Loucy (cell line): ENCODE results near the gene PRKCZ.
A peak's percentile ranks its signal among the peaks of the same experiment; 100 is the strongest.

Source experiments
- H2AFZ ChIP-seq: fragments of 200-600 bp; sonication (generic); 2 replicates; pipeline ENCODE4 v1.6.0; 2016; ENCODE audit warnings: antibody characterized with exemption, mild to moderate bottlenecking, low read length, moderate library complexity
- H3F3A ChIP-seq: fragments of 200-600 bp; 2 replicates; pipeline ENCODE4 v1.6.0; 2016; ENCODE audit warnings: antibody characterized with exemption, low read depth, mild to moderate bottlenecking
- H3K27me3 ChIP-seq: fragments of 200-600 bp; sonication (generic); 2 replicates; pipeline ENCODE4 v1.6.1; 2014; ENCODE audit warnings: low read length, mild to moderate bottlenecking; ENCODE audit not compliant: insufficient read depth, poor library complexity, severe bottlenecking
- H3K36me3 ChIP-seq: fragments of 200-600 bp; sonication (generic); 2 replicates; pipeline ENCODE4 v1.6.1; 2016; ENCODE audit warnings: low read length; ENCODE audit not compliant: insufficient read depth
- H3K4me1 ChIP-seq: fragments of 200-600 bp; sonication (generic); 2 replicates; pipeline ENCODE4 v1.5.1; 2014; ENCODE audit warnings: low read length, mild to moderate bottlenecking; ENCODE audit not compliant: insufficient read depth, poor library complexity, severe bottlenecking
- H3K4me2 ChIP-seq: fragments of 200-600 bp; sonication (generic); 2 replicates; pipeline ENCODE4 v1.6.0; 2014; ENCODE audit warnings: antibody characterized with exemption, low read length, low read depth, mild to moderate bottlenecking; ENCODE audit not compliant: poor library complexity, severe bottlenecking
- H3K4me3 ChIP-seq: fragments of 200-600 bp; sonication (generic); 2 replicates; pipeline ENCODE4 v1.5.1; 2014; ENCODE audit warnings: low read length, mild to moderate bottlenecking, mixed read lengths; ENCODE audit not compliant: poor library complexity, severe bottlenecking
- H3K79me2 ChIP-seq: fragments of 200-600 bp; sonication (generic); 2 replicates; pipeline ENCODE4 v1.6.1; 2014; ENCODE audit warnings: low read length; ENCODE audit not compliant: insufficient read depth
- H3K9ac ChIP-seq: fragments of 200-600 bp; sonication (generic); 2 replicates; pipeline ENCODE4 v1.6.0; 2014; ENCODE audit warnings: mild to moderate bottlenecking, low read depth, low read length, moderate library complexity; ENCODE audit not compliant: poor library complexity, severe bottlenecking
- H3K9me2 ChIP-seq: fragments of 200-600 bp; sonication (generic); replicated peaks from 2 replicates; pipeline ENCODE4 v1.6.1; 2016; ENCODE audit warnings: low read depth, low read length, mixed read lengths
- H3K9me3 ChIP-seq: fragments of 200-600 bp; sonication (generic); 2 replicates; pipeline ENCODE4 v1.6.1; 2014; ENCODE audit warnings: mild to moderate bottlenecking, antibody characterized with exemption, low read length, low read depth; ENCODE audit not compliant: insufficient read depth
- H4K20me1 ChIP-seq: fragments of 200-600 bp; sonication (generic); 2 replicates; pipeline ENCODE4 v1.6.0; 2014; ENCODE audit warnings: antibody characterized with exemption, low read length, mild to moderate bottlenecking; ENCODE audit not compliant: insufficient read depth, poor library complexity, severe bottlenecking
- EZH2phosphoT487 ChIP-seq: fragments of 200-600 bp; IDR thresholded peaks from 2 replicates; pipeline ENCODE4 v1.6.1; 2018; ENCODE audit warnings: antibody characterized with exemption, mild to moderate bottlenecking, moderate library complexity, borderline replicate concordance
- TF ChIP-seq, protein P1 (sequence below): fragments of 200-600 bp; sonication (generic); conservative IDR thresholded peaks from 2 replicates; pipeline ENCODE4 v1.5.1; 2014; ENCODE audit warnings: mild to moderate bottlenecking, antibody characterized with exemption, low read length

The PRKCZ gene

DNA sequence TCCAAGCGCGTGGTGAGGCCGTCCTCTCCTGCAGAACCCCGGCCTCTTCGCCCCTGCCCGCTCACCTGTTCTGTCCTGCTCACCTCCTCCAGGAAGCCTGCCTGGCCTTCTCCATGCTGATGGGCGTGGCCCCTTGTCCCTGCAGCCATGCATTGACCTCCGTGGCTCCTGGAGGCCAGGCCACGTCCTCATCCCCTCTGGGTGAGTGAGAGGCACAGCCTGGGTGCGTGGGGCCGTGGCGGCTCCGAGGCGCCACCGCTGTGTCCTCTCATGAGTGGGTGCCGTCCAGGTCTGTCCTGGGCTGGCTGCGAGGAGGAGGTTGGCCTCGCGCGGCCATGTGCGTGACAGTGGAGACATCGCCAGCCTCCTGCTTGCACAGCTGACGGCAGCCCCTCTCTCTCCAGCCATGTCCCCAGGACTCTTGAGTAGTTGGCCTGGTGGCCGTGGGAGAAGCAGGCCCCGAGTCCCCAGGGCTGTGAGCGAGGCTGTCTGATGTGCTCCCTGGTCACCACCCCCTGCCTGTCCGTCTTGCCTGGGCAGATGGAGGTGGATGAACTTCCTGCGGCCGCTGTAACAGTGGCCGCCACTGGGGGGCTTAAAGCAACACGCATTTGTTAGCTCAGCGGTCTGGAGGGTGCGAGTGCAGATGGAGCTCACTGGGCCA lies 58.1 kb downstream of the PRKCZ start:
- no peak overlapping the region for H3K9ac ChIP-seq
- no peak overlapping the region for H3K4me2 ChIP-seq
- H3K4me3 ChIP-seq, result no peak overlapping the region
- TF ChIP-seq, protein P1, sequence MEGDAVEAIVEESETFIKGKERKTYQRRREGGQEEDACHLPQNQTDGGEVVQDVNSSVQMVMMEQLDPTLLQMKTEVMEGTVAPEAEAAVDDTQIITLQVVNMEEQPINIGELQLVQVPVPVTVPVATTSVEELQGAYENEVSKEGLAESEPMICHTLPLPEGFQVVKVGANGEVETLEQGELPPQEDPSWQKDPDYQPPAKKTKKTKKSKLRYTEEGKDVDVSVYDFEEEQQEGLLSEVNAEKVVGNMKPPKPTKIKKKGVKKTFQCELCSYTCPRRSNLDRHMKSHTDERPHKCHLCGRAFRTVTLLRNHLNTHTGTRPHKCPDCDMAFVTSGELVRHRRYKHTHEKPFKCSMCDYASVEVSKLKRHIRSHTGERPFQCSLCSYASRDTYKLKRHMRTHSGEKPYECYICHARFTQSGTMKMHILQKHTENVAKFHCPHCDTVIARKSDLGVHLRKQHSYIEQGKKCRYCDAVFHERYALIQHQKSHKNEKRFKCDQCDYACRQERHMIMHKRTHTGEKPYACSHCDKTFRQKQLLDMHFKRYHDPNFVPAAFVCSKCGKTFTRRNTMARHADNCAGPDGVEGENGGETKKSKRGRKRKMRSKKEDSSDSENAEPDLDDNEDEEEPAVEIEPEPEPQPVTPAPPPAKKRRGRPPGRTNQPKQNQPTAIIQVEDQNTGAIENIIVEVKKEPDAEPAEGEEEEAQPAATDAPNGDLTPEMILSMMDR, result peak; percentile 64
- TF ChIP-seq EZH2phosphoT487, result no peak
- no peaks in the 10 kb centered on the region for H3K79me2 ChIP-seq
- no peaks in the 10 kb centered on the region for H3K9me3 ChIP-seq
- no peaks in the 10 kb centered on the region for H3K4me1 ChIP-seq
- H3F3A ChIP-seq, result no peaks in the 10 kb centered on the region
- no peaks in the 10 kb centered on the region for H3K9me2 ChIP-seq
- H3K36me3 ChIP-seq, result no peaks in the 10 kb centered on the region
- no peaks in the 10 kb centered on the region for H3K27me3 ChIP-seq
- H4K20me1 ChIP-seq, result no peaks in the 10 kb centered on the region
- no peak overlapping the region for H2AFZ ChIP-seq

DNA sequence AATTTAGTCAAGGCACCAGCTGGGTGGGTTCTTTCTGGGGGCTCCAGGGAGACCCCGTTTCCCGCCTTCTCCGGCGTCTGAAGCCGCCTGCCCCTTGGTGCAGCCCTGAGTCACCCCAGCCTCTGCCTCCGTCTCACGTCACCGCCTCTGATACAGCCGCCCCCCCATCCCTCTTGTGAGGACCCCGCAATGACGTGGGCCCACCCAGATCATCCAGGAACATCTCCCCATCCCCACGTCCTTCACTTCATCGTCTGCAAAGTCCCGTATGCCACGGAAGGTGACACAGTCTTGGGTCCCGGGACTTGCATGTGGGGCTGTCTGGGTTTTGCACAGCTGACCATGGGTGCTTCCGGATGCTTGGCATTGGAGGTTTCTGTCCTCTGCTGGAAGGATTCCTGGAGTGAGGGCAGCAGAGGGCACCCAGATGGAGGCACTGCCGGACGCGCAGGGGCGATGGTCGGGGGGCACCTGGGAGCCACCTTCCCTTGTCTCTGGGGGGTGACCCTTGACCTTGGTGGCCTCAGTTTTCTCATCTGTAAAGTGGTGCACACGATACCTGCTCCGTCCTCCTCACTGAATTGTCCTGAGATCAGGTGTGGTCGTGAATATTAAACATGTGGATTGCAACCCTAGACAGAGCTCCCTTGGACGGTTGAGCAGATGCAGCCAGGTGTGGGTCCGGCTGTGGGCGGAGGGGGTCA lies 58.8 kb downstream of the PRKCZ start:
- Histone ChIP-seq H3K4me3 (no peak overlapping the region), H3K36me3 (no peaks in the 10 kb centered on the region), H4K20me1 (no peaks in the 10 kb centered on the region), H3F3A (no peaks in the 10 kb centered on the region), H3K9me2 (no peaks in the 10 kb centered on the region), H3K4me2 (no peak overlapping the region), H3K9ac (no peak overlapping the region), H3K4me1 (no peaks in the 10 kb centered on the region), H3K9me3 (no peaks in the 10 kb centered on the region), H3K27me3 (no peaks in the 10 kb centered on the region), H2AFZ (no peak overlapping the region), H3K79me2 (no peaks in the 10 kb centered on the region)
- TF ChIP-seq EZH2phosphoT487, result no peak
- TF ChIP-seq, protein P1, result no peak

DNA sequence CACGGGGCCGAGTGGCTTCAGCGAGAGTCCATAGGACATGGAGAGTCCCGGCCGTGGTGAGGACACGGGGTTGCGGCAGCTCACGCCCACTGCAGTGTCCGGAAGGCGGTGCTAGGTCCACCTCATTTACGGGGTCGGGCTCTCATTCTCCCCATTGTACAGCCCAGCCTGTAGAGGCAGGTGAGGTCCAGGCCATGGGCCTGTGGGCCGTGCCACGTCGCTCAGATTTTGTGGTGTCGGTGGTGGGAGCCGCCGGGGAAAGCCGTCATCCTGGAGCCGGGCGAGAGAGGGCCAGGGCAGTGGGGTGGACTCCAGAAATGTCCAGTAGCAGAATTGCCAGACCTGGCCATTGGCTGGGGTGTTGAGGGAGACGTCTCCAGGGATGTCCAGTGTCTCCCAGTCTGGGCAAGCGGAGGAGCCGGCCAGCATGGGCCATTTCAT lies 59.4 kb downstream of the PRKCZ start:
- H3K4me2 ChIP-seq, result no peak overlapping the region
- no peaks in the 10 kb centered on the region for H3K36me3 ChIP-seq
- H3K9me3 ChIP-seq, result no peaks in the 10 kb centered on the region
- H3K27me3 ChIP-seq, result no peaks in the 10 kb centered on the region
- H3K4me1 ChIP-seq, result no peaks in the 10 kb centered on the region
- H3F3A ChIP-seq, result no peaks in the 10 kb centered on the region
- no peak overlapping the region for H3K9ac ChIP-seq
- H4K20me1 ChIP-seq, result no peaks in the 10 kb centered on the region
- no peaks in the 10 kb centered on the region for H3K9me2 ChIP-seq
- no peak overlapping the region for H2AFZ ChIP-seq
- no peaks in the 10 kb centered on the region for H3K79me2 ChIP-seq
- TF ChIP-seq, protein P1, result no peak
- TF ChIP-seq EZH2phosphoT487, result no peak
- H3K4me3 ChIP-seq, result no peak overlapping the region
